WTC11 (cell line): Measurements from ENCODE around the gene UBLCP1. TPM values are rescaled to one million over a fixed set of nuclear protein-coding genes. Genes with fewer than 3 reads are reported as not detected.

Experiments used
- ATAC-seq: fragments of 200-7000 bp; cut with Tn5 transposase; 2 replicates; pipeline ENCODE4 v1.10.0; 2021; ENCODE audit warnings: mild to moderate bottlenecking, moderate library complexity
- CTCF ChIA-PET: fragments of 300-600 bp; sonication (Branson Sonifier 250); formaldehyde crosslinking; loops from one replicate; lab custom pipeline; 2021; ENCODE audit warnings: antibody characterized with exemption; lab: Charles Lee
- POLR2A ChIA-PET: fragments of 350-600 bp; sonication (Branson Sonifier 250); formaldehyde crosslinking; loops from one replicate; lab custom pipeline; 2021; ENCODE audit warnings: antibody characterized with exemption; lab: Charles Lee
- DNase-seq: peaks from one replicate; pipeline ENCODE4 v3.0.0; 2021; ENCODE audit warnings: low spot score
- H3K27ac Mint-ChIP-seq: 2 replicates; pipeline ENCODE4 v1.8.0; 2021; ENCODE audit warnings: mixed read lengths
- H3K27me3 Mint-ChIP-seq: 2 replicates; pipeline ENCODE4 v1.8.0; 2021; ENCODE audit warnings: low read depth, mild to moderate bottlenecking, moderate library complexity, mixed read lengths
- H3K36me3 Mint-ChIP-seq: 2 replicates; pipeline ENCODE4 v1.8.0; 2021; ENCODE audit warnings: mixed read lengths
- H3K4me1 Mint-ChIP-seq: 2 replicates; pipeline ENCODE4 v1.8.0; 2022; ENCODE audit warnings: mixed read lengths
- H3K4me3 Mint-ChIP-seq: 2 replicates; pipeline ENCODE4 v1.8.0; 2021; ENCODE audit warnings: mild to moderate bottlenecking, moderate library complexity, mixed read lengths
- H3K9me3 Mint-ChIP-seq: 2 replicates; pipeline ENCODE4 v1.8.0; 2021; ENCODE audit warnings: mixed read lengths
- ATF1 ChIP-seq: sonication (generic); formaldehyde crosslinking; IDR thresholded peaks from 2 replicates; pipeline ENCODE4 v1.8.1; 2023; ENCODE audit warnings: mild to moderate bottlenecking, moderate library complexity, missing genetic modification reagents
- ATF2 ChIP-seq: sonication (generic); formaldehyde crosslinking; IDR thresholded peaks from 2 replicates; pipeline ENCODE4 v1.8.1; 2022; ENCODE audit warnings: low read depth, missing genetic modification reagents, borderline replicate concordance
- E2F5 ChIP-seq: sonication (generic); formaldehyde crosslinking; IDR thresholded peaks from 2 replicates; pipeline ENCODE4 v1.8.1; 2022; ENCODE audit warnings: mild to moderate bottlenecking, moderate library complexity, missing genetic modification reagents
- ELF4 ChIP-seq: sonication (generic); formaldehyde crosslinking; IDR thresholded peaks from 2 replicates; pipeline ENCODE4 v1.8.1; 2022; ENCODE audit warnings: low read depth, mild to moderate bottlenecking, moderate library complexity, missing genetic modification reagents
- FOXP1 ChIP-seq: sonication (generic); formaldehyde crosslinking; IDR thresholded peaks from 2 replicates; pipeline ENCODE4 v1.8.0; 2022; ENCODE audit warnings: missing genetic modification reagents, mild to moderate bottlenecking, moderate library complexity, borderline replicate concordance
- IRF2 ChIP-seq: sonication (generic); formaldehyde crosslinking; IDR thresholded peaks from 2 replicates; pipeline ENCODE4 v1.8.0; 2022; ENCODE audit warnings: low read depth, missing genetic modification reagents, borderline replicate concordance
- RORB ChIP-seq: fragments of 250-450 bp; sonication (Bioruptor Pico); IDR thresholded peaks from 2 replicates; pipeline ENCODE4 v1.9.0; 2021; ENCODE audit warnings: mild to moderate bottlenecking
- TP53 ChIP-seq: sonication (generic); formaldehyde crosslinking; IDR thresholded peaks from 2 replicates; pipeline ENCODE4 v1.8.1; 2023; ENCODE audit warnings: mild to moderate bottlenecking, missing genetic modification reagents
- ZNF138 ChIP-seq: sonication (generic); formaldehyde crosslinking; conservative IDR thresholded peaks from 2 replicates; pipeline ENCODE4 v1.8.1; 2022; ENCODE audit warnings: mild to moderate bottlenecking, moderate library complexity, missing genetic modification reagents
- ZNF425 ChIP-seq: fragments of 250-450 bp; sonication (Bioruptor Pico); conservative IDR thresholded peaks from 2 replicates; pipeline ENCODE4 v1.9.0; 2021; ENCODE audit warnings: mild to moderate bottlenecking
- total RNA-seq: library from RNA; stranded (reverse); gene quantifications from 3 replicates; pipeline ENCODE4 v1.2.3, GENCODE V29; 2021

The UBLCP1 gene
- total RNA-seq, 1 experiment from 2014 or later: 31.0 TPM

- Mint-ChIP-seq H3K4me3 (no peak overlapping the region), H3K9me3 (no peaks in the 10 kb centered on the region), H3K27me3 (no peaks in the 10 kb centered on the region; the same call in 1 of the 2 replicates), H3K36me3 (no peaks in the 10 kb centered on the region), H3K27ac (no peak overlapping the region), H3K4me1 (peaks cover 18% of the 10 kb centered on the region)
- ChIA-PET CTCF (interaction anchor here (0.6 to 1.2 kb wide), 2 partner anchors 17 to 173 kb away, joined by 3 to 4 read pairs; no protein-coding TSS in a partner anchor), POLR2A (no interaction called here)
- no peak for ATAC-seq
- TF ChIP-seq IRF2 (CRISPR knock-in tag) (no peak), ATF2 (CRISPR knock-in tag) (no peak), FOXP1 (CRISPR knock-in tag) (no peak), TP53 (CRISPR knock-in tag) (no peak), RORB (CRISPR knock-in tag) (no peak), ZNF425 (CRISPR knock-in tag) (no peak), ATF1 (no peak), E2F5 (CRISPR knock-in tag) (no peak), ZNF138 (CRISPR knock-in tag) (no peak), ELF4 (no peak)
- no peak for DNase-seq
Observed at GRCh38 chr5:159333545-159333925, 70.4 kb downstream of the UBLCP1 start.

Other genes with a start within 250 kb of the UBLCP1 start
- 0.11 to 0.39 TPM (median 0.16 TPM) in 3 replicates for gene EBF1, start 163.4 kb upstream of the UBLCP1 start, total RNA-seq
- 74.9 to 76.8 TPM (median 75.7 TPM) in 3 replicates for gene RNF145, start 53.7 kb upstream of the UBLCP1 start, total RNA-seq
- not detected in 3 replicates for gene IL12B, start 67.2 kb downstream of the UBLCP1 start, total RNA-seq